Thoracic aorta (tissue), 2 donors: ENCODE data around the gene NRL. TPM values are rescaled to one million over a fixed set of nuclear protein-coding genes. Genes with fewer than 3 reads are reported as not detected.
A peak's percentile ranks its signal among the peaks of the same experiment; 100 is the strongest.

Experiments
- ATAC-seq: fragments of 150-250 bp; one replicate; pipeline ENCODE4 v1.8.0; 2017; ENCODE audit warnings: low read depth; ENCODE audit not compliant: insufficient number of reproducible peaks, low FRiP score
- DNase-seq: peaks from one replicate; pipeline ENCODE4 v3.0.0-alpha.2; 2020; ENCODE audit warnings: low spot score
- H3K27ac ChIP-seq, 2 donors: fragments of 200-600 bp; sonication (generic); 1 replicate in 1 of 2; 2 replicates in 1 of 2; pipeline ENCODE4 v1.5.1; 2016; ENCODE audit warnings: mild to moderate bottlenecking in 2 of 2, moderate library complexity in 2 of 2
- H3K27me3 ChIP-seq: fragments of 200-600 bp; sonication (generic); replicated peaks from 2 replicates; pipeline ENCODE4 v1.6.0; 2016; ENCODE audit warnings: mild to moderate bottlenecking; ENCODE audit not compliant: insufficient read depth
- H3K36me3 ChIP-seq: fragments of 200-600 bp; sonication (generic); one replicate; pipeline ENCODE4 v1.5.1; 2016
- H3K4me1 ChIP-seq, 2 donors: fragments of 200-600 bp; sonication (generic); 1 replicate in 1 of 2; 2 replicates in 1 of 2; pipeline versions ENCODE4 v1.5.1 to v1.6.0; 2016; ENCODE audit warnings: low read depth in 2 of 2, mild to moderate bottlenecking in 1 of 2; ENCODE audit not compliant: control insufficient read depth in 1 of 2
- H3K4me3 ChIP-seq: fragments of 200-600 bp; sonication (generic); 2 replicates; pipeline ENCODE4 v1.5.1; 2016; ENCODE audit warnings: mild to moderate bottlenecking
- H3K9me3 ChIP-seq: fragments of 200-600 bp; sonication (generic); 2 replicates; pipeline ENCODE4 v1.5.1; 2016
- total RNA-seq, 2 donors: library from RNA; depleted of rRNA; stranded (reverse); fragments of >200 nt; gene quantifications; one replicate each; pipeline versions ENCODE4 v1.1.0 to v1.2.3, GENCODE V29; 2016
- TF ChIP-seq, protein P1 (sequence below): fragments of 200-600 bp; sonication (generic); IDR thresholded peaks from one replicate; pipeline ENCODE4 v1.5.1; 2019; ENCODE audit warnings: antibody characterized with exemption

Gene NRL
- total RNA-seq, 2 donors from 2014 or later, result 0.92 to 6.1 TPM

DNA sequence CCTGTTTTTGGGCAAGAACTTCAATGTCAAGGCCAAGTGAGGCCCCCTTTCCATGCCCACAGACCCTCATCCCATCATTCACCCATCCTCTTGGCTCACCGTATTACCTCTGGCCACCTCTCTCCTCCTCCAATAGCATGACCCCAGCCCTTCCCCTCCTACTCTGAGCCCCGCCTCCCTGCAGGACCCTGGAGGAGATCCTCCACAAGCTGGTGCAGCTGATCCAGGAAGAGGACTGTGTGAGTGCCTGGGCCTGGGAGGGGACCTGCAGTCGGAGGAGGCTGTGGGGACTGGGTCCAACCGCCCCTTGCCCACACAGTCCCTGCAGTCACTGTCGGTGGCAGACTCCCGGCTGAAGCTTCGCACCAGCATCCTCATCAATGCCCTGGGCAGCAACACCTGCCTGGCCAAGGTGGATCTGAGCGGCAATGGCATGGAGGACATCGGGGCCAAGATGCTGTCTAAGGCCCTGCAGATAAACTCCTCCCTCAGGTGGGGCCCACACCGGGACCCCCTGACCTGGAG, 55.7 kb downstream of the NRL start:
- ATAC-seq (no peak), DNase-seq (no peak)
- Histone ChIP-seq H3K36me3 (no peaks in the 10 kb centered on the region), H3K4me3 (no peak overlapping the region), H3K27me3 (no peaks in the 10 kb centered on the region), H3K9me3 (no peaks in the 10 kb centered on the region), H3K27ac (no peak overlapping the region), H3K4me1 (no peaks in the 10 kb centered on the region)
- TF ChIP-seq, protein P1, sequence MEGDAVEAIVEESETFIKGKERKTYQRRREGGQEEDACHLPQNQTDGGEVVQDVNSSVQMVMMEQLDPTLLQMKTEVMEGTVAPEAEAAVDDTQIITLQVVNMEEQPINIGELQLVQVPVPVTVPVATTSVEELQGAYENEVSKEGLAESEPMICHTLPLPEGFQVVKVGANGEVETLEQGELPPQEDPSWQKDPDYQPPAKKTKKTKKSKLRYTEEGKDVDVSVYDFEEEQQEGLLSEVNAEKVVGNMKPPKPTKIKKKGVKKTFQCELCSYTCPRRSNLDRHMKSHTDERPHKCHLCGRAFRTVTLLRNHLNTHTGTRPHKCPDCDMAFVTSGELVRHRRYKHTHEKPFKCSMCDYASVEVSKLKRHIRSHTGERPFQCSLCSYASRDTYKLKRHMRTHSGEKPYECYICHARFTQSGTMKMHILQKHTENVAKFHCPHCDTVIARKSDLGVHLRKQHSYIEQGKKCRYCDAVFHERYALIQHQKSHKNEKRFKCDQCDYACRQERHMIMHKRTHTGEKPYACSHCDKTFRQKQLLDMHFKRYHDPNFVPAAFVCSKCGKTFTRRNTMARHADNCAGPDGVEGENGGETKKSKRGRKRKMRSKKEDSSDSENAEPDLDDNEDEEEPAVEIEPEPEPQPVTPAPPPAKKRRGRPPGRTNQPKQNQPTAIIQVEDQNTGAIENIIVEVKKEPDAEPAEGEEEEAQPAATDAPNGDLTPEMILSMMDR, result no peak

DNA sequence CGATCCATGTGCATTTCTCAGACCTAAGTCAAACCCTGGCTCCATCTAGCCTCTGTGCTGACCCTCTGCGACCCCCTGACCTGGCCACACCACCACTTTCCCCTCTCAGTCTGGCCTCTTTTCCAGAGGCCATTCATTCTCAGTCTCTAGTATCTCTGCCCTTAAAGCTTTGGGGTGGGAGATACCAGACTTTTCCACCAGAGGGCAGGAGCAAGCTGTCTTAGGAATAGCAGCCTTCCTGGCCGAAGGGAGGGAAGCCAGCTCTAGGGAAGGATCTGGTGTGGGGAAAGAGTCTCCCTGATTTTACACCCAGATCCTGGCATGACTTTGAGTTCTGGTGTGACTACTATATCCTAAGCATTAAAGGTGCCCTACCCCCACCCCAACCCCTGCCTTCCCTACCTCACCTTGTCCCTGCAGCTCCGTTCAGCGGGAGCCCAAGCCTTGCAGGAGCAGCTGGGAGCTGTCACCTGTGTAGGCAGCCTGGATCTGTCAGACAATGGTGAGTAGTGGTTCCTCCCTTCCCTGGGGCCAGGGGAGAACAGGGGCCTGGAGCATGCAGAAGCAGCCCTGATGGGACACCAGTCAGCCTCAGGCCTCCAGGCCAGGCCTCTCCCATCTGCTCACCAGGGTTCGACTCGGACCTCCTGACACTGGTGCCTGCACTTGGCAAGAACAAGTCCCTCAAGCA, 56.3 kb downstream of the NRL start:
- TF ChIP-seq, protein P1, result peak; percentile 86
- DNase-seq (peak; percentile 64), ATAC-seq (peak; percentile 76)
- no peak overlapping the region for H3K27ac ChIP-seq
- H3K36me3 ChIP-seq, result no peaks in the 10 kb centered on the region
- no peaks in the 10 kb centered on the region for H3K9me3 ChIP-seq
- H3K4me1 ChIP-seq, result no peaks in the 10 kb centered on the region
- H3K4me3 ChIP-seq, result no peak overlapping the region
- H3K27me3 ChIP-seq, result no peaks in the 10 kb centered on the region

DNA sequence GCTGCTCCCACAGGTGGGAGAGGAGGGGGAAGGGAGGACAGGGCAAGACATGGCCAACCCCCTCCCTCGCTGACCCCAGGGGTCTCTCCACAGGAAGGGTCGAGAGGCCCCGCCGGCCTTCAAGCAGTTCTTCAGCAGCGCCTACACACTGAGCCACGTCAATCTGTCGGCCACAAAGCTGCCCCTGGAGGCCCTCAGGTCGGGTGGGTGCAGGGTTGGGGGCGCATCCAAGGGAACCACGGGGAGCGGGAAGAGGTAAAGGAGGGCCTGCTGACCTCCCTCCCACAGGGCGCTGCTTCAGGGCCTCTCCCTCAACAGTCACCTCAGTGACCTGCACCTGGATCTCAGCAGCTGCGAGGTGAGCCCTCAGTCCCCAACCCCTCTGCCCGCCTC, 56.9 kb downstream of the NRL start:
- no peaks in the 10 kb centered on the region for H3K36me3 ChIP-seq
- no peak overlapping the region for H3K4me3 ChIP-seq
- TF ChIP-seq, protein P1, result no peak
- H3K27ac ChIP-seq, result no peak overlapping the region
- peaks cover under 1% of the 10 kb centered on the region in 2 donors for H3K4me1 ChIP-seq
- DNase-seq (no peak), ATAC-seq (no peak)
- no peaks in the 10 kb centered on the region for H3K27me3 ChIP-seq
- H3K9me3 ChIP-seq, result no peaks in the 10 kb centered on the region

DNA sequence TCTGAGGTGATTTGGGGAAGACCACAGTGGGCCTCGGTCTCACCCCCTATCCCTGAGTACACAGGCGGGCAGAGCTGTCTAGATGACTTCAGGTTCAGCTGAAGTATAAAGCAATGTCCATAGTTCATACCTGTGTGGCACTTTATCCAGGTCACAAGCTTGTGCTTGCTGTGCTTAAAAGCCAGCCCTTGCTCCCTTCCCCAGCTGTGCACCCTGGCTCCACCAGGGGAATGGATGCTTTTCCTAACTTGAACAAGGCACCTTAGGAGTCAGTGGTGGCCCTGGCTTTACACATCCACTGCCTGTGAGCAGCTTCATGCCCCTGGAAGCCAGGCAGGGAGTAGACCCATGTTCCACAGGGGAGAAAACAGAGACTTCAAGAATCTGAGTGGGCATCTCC, 57.5 kb downstream of the NRL start:
- peaks cover 6% of the 10 kb centered on the region in 2 donors for H3K4me1 ChIP-seq
- no peak for DNase-seq
- no peaks in the 10 kb centered on the region for H3K9me3 ChIP-seq
- TF ChIP-seq, protein P1, result no peak
- H3K36me3 ChIP-seq, result no peaks in the 10 kb centered on the region
- H3K27me3 ChIP-seq, result no peaks in the 10 kb centered on the region
- no peak overlapping the region for H3K4me3 ChIP-seq
- H3K27ac ChIP-seq, result no peak overlapping the region
- no peak for ATAC-seq

DNA sequence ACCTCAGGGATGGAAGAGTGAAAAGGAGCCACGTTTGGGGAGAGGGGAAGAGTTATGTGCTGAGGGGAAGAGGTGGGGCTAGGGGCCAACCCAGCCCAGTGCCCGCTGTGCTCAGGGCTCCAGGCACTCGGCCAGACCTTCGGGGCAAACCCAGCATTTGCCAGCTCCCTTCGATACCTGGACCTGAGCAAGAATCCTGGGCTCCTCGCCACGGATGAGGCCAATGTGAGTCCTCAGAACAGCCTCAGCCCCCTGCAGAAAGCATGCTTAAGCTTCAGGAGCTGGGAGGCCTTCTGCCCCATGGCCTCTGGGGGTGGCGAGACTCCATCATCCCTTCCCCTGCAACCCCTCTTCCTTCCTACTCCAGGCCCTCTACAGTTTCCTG, 58.0 kb downstream of the NRL start:
- Histone ChIP-seq H3K4me1 (peaks cover 8 to 11% of the 10 kb centered on the region in 2 donors), H3K27me3 (no peaks in the 10 kb centered on the region)

More for the DNA sequence above, 58.0 kb downstream of the NRL start:
- no peak for DNase-seq
- no peaks in the 10 kb centered on the region for H3K9me3 ChIP-seq
- no peak overlapping the region for H3K27ac ChIP-seq
- no peak overlapping the region for H3K4me3 ChIP-seq
- no peak for ATAC-seq
- TF ChIP-seq, protein P1, result no peak
- no peaks in the 10 kb centered on the region for H3K36me3 ChIP-seq
